WTC11 (cell line): ENCODE results near the gene HBE1.

ENCODE experiments used
- ETV6 ChIP-seq: sonication (generic); formaldehyde crosslinking; IDR thresholded peaks from 2 replicates; pipeline ENCODE4 v1.8.1; 2022; ENCODE audit warnings: mild to moderate bottlenecking, missing genetic modification reagents
- TF ChIP-seq, protein P1 (sequence below): fragments of 200-600 bp; IDR thresholded peaks from 2 replicates; pipeline ENCODE4 v1.8.0; 2022; ENCODE audit warnings: antibody characterized with exemption
- TF ChIP-seq, protein P2 (sequence below): fragments of 250-450 bp; sonication (Bioruptor Pico); IDR thresholded peaks from 2 replicates; pipeline ENCODE4 v1.9.0; 2021; ENCODE audit warnings: mild to moderate bottlenecking

- TF ChIP-seq, protein P1, sequence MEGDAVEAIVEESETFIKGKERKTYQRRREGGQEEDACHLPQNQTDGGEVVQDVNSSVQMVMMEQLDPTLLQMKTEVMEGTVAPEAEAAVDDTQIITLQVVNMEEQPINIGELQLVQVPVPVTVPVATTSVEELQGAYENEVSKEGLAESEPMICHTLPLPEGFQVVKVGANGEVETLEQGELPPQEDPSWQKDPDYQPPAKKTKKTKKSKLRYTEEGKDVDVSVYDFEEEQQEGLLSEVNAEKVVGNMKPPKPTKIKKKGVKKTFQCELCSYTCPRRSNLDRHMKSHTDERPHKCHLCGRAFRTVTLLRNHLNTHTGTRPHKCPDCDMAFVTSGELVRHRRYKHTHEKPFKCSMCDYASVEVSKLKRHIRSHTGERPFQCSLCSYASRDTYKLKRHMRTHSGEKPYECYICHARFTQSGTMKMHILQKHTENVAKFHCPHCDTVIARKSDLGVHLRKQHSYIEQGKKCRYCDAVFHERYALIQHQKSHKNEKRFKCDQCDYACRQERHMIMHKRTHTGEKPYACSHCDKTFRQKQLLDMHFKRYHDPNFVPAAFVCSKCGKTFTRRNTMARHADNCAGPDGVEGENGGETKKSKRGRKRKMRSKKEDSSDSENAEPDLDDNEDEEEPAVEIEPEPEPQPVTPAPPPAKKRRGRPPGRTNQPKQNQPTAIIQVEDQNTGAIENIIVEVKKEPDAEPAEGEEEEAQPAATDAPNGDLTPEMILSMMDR = no peak
- TF ChIP-seq, protein P2, sequence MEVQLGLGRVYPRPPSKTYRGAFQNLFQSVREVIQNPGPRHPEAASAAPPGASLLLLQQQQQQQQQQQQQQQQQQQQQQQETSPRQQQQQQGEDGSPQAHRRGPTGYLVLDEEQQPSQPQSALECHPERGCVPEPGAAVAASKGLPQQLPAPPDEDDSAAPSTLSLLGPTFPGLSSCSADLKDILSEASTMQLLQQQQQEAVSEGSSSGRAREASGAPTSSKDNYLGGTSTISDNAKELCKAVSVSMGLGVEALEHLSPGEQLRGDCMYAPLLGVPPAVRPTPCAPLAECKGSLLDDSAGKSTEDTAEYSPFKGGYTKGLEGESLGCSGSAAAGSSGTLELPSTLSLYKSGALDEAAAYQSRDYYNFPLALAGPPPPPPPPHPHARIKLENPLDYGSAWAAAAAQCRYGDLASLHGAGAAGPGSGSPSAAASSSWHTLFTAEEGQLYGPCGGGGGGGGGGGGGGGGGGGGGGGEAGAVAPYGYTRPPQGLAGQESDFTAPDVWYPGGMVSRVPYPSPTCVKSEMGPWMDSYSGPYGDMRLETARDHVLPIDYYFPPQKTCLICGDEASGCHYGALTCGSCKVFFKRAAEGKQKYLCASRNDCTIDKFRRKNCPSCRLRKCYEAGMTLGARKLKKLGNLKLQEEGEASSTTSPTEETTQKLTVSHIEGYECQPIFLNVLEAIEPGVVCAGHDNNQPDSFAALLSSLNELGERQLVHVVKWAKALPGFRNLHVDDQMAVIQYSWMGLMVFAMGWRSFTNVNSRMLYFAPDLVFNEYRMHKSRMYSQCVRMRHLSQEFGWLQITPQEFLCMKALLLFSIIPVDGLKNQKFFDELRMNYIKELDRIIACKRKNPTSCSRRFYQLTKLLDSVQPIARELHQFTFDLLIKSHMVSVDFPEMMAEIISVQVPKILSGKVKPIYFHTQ (CRISPR knock-in tag) = no peak
- TF ChIP-seq ETV6 (CRISPR knock-in tag) = no peak
Observed at GRCh38 chr11:5240056-5240455, 29.7 kb downstream of the HBE1 start.
